ENCODE data around the gene NDST1.

GRCh38 chr5:150460781-150461180 is 47.1 kb upstream of the NDST1 start:
- TF ChIP-seq ZNF8 (CRISPR knock-in tag; IDR thresholded peaks at IDR 0.05) = no peak
- TF ChIP-seq ZNF565 (CRISPR knock-in tag; conservative IDR thresholded peaks at IDR 0.05; ENCODE audit: low read depth) = no peak
- TF ChIP-seq ESRRG (CRISPR knock-in tag; IDR thresholded peaks at IDR 0.05) = no peak
- TF ChIP-seq PATZ1 (CRISPR knock-in tag; IDR thresholded peaks at IDR 0.05; ENCODE audit: borderline replicate concordance) = no peak
- no peak for TF ChIP-seq SNAI2 (CRISPR knock-in tag; IDR thresholded peaks at IDR 0.05)
- no peak for TF ChIP-seq CREB5 (CRISPR knock-in tag; IDR thresholded peaks at IDR 0.05; ENCODE audit: low read depth)
- no peak for TF ChIP-seq ZFP3 (CRISPR knock-in tag; IDR thresholded peaks at IDR 0.05)
- no peak for TF ChIP-seq ISL1 (CRISPR knock-in tag; IDR thresholded peaks at IDR 0.05)
- no peak for TF ChIP-seq ZFP30 (CRISPR knock-in tag; IDR thresholded peaks at IDR 0.05)
- TF ChIP-seq ARNTL (CRISPR knock-in tag; IDR thresholded peaks at IDR 0.05; ENCODE audit: borderline replicate concordance, low read depth) = no peak
- TF ChIP-seq GLIS3 (CRISPR knock-in tag; IDR thresholded peaks at IDR 0.05) = no peak

Measured in SK-N-SH treated with all-trans-retinoic acid at 6 μM for 48 hours (cell line).